HG03460 (cell line): Measurements from ENCODE around the gene PINLYP.

ENCODE experiments used
- ATAC-seq: cut with Tn5 transposase; IDR thresholded peaks from one replicate; pipeline ENCODE4 v1.9.1; 2021; ENCODE audit not compliant: unreplicated experiment

The PINLYP gene

DNA sequence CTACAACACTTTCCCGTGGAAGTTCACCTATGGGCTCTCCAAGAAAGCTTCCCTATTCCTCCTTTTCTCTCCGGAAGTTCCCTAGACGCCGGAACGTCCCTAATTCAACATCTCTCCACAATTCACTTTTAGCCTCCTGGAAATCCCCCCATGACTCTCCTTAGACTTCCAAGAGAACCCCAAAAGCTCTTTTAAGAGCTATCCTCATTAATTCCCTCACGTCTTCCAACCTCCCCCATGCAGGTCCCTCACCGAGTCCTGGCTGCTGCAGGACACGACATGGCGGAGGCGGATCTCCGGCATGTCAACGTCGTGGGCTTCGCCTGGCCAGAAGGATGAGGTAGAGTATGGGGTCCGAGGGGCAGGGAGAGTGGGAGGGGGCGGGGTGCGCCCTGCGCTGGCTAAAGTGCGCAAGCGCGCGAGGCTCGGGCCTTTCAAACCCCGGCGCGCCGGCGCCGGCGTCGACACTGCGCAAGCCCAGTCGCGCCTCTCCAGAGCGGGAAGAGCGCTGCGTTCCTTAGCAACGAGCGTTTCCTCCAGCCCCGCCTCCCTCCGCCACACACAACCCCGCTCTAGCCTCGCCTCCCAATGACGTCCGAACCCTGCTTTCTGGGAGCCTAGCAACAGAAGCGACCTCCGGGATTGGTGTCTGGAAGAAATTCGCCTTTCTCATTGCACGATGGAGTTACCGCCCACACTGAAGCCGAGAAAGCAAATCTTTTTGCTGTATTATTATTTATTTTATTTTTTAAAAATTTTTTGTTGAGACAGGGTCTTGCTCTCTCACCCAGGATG, at the start of gene PINLYP, which contains the start of gene XRCC1:
Gene PINLYP, plus strand, starts transcription at position 646 of the 795 bp plus-strand sequence. CDS start 1,391 bp downstream, outside the sequence.
Gene XRCC1, minus strand, starts transcription at position 372 of the 795 bp plus-strand sequence. Its CDS starts 69 bp downstream, at position 303.
- ATAC-seq = peak; percentile 94

DNA sequence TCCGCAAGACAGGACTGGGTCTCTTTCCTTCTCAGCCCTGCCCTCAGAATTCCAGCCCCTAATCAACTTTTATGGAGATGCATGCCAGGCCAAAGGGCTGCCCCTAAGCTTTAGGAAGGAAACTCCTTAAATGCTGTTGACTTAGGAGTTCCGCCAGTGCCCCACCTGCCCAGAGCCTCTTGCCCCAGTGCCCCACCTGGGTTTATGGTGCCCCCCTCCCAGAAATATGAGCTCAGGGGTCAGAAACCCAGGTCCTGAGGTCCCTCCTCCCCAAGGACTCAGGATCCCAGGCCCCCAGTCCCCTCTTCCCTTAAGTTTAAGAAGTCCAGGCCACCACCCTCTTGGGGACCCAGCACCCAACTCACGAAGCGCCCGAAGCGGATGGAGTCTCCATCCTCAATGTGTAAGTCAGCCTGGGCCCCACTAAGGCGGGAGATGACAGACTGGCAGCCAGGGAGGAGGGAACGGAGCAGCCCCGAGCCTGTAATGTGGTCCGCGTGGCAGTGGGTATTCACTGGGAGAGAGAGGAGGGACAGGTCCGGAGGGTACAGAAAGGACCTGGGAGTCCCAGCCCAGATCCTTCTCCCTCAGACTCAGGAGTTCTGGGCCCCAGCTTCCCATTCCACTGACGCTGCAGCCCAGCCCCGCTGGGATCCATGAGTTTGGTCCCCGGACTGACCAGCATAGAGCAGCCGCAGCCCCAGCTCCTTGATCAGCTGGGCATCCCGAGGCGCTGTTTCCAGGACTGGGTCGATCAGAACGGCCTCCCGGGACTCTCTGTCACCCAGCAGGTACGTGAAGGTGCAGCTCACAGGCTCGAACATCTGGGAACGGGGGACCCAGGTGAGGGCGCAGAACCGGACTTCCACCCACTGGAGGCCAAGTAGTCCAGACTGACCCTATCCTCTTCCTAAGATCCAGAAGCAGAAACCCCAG, 49.5 kb upstream of the PINLYP start:
- ATAC-seq = no peak

DNA sequence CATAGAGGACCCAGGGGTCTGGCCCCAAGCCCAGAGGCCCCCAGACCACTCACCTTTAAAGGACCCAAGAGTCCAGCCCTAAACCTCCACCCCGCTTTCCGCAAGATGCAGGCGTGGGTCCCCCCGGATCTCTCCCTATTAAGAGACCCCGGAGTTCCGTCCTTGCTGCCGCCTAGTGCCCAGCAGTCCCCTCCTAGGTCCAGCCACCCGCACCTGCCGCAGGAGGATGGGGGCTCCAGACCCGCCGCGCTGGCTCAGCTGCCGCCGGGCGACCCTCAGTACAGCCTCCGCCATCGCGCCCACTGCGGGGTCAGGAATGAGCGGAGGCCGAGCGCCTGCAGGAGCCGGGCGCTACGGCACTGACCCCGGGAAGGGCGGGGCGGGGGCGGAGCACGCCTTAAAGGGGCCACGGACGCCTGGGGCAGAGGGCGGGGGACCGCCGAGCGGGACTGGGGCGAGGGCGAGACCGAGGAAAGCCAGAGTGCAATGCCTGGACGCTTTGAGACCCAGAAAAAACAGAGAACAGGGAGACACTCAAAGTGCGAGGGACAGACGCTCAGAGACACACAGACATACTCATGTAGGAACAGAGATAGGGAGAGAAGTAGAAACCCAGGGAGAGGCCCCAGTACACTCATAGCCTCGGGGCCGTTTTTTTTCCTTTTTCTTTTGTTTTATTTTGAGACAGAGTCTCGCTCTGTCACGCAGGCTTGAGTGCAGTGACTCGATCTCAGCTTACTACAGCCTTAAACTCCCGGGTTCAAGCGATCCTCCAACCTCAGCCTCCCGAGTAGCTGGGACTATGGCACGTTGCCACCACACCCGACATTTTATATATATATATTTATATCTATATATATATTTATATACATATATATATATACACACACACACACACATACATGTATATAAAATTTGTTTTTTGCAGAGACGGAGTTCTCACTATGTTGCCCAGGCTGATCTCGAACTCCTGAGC, 48.4 kb upstream of the PINLYP start, which contains the start of gene ETHE1:
Gene ETHE1, minus strand, starts transcription at position 318 of the 976 bp plus-strand sequence. Its CDS starts 24 bp downstream, at position 294.
- peak; percentile 64 for ATAC-seq

DNA sequence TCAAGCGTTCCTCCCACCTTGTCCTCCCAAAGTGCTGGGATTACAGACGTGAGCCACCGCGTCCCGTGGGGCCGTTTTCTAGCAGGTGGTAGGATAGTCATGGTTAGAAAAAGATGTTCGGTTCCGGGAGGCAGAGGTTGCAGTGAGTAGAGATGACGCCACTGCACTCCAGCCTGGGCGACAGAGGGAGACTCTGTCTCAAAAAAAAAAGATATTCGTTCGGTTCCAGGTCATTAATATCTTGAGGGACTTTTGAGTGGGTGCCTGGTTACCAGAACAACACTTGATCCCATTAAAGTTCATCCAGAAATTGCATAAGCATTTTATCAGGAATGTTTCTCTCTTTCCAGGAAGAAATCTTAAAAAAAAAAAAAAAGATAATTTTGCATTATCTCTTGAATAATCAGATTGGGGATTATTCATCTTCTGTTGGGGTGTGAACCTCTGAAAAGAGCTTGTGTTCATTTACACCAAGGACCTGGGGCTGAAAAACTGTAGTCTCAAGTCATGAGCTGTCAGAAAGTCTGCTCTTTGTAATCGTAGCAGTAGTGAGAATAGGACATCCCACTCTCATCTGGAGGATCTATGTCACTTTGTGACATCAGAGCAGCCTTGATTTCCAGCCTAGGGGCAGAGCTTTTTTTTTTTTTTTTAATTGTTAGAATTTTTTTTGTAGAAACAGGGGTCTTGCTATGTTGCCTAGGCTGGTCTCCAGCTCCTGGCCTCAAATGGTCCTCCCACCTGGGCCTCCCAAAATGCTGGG, 47.6 kb upstream of the PINLYP start:
- no peak for ATAC-seq

DNA sequence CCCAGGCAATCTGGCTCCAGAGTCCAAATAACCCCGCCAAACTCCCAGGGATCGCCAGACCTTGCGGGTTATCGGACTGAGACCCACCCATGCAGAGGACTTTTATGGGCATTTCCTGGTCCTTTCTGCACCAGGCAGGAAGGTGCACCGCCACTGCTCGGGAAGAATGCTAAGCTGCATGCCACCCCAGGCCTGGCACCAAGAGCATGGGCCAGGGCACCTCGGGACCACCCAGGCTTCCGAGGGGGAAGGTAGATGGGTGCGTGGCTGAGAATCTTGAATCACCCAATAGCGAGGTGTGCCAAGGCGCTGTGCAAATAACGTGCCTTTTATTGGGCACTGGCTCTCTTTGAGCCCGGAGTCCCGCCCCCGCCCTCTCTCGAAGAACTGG, 43.0 kb upstream of the PINLYP start:
- no peak for ATAC-seq

DNA sequence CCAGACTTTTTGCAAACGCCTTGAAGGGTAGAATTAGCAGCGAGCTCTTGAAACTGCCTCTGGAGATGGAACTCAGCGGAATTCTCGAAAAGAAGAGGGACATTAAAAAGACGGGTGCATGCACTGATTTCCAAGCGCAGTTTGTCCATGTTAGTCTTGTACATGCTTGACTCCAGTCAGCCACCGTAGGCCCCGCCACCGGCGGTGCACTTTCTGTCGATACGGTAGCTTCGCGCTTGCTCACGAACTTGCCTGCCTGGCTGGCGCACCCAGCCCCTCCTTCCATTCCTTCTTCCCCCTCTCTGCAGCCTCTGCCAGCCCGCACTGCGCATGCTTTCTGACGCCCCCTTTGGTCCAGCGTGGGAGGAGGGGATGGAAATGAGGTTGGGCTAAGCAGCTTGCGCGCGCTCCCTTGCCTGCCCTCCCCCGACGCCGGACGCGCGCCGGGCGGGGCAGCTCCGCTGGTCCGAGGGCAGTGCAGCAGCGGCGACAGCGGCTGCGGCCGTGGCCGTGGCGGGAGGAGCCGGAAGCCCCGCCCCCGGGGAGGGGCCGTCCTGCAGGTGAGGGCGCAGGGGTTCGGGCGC, 42.5 kb upstream of the PINLYP start, which contains the start of gene ZNF575:
Gene ZNF575, plus strand, starts transcription at position 227 of the 584 bp plus-strand sequence. CDS start 1,235 bp downstream, outside the sequence.
- peak; percentile 51 for ATAC-seq

DNA sequence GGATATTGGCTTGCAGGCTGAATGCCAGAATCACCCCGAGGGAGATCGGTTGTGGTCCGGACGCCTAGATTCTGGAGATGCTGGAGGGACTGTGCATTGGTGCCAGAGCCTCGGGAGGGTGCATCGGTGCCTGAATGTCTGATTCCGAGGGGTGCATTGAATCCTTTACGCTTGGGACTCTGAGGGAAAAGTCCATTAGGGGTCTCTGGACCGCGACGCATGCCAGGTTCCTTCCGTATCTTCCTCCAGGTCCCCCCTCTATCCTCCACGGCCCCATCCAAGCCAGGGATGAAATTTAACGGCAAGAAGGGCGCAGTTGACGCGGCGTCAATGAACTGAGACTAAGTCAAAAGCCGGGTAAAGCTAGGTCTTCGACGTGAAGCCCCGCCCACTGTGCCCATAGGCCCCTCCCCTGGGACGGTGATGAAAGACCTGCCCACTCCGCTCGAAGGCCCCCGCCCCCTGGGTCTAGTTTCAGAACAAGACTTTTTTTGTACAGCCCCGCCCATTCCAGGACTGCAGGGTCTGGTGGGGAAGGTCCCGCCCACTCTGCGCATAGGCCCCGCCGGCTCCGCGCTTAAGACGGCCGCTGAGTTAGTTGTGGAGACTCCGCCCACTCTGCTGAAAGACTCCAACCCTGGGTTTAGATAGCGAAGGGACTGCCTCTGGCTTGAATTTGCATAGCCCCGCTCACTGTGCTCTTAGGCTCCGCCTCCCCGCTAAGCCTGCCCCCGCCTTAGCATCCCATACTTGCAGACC, 41.9 kb upstream of the PINLYP start:
- ATAC-seq = peak; percentile 70

DNA sequence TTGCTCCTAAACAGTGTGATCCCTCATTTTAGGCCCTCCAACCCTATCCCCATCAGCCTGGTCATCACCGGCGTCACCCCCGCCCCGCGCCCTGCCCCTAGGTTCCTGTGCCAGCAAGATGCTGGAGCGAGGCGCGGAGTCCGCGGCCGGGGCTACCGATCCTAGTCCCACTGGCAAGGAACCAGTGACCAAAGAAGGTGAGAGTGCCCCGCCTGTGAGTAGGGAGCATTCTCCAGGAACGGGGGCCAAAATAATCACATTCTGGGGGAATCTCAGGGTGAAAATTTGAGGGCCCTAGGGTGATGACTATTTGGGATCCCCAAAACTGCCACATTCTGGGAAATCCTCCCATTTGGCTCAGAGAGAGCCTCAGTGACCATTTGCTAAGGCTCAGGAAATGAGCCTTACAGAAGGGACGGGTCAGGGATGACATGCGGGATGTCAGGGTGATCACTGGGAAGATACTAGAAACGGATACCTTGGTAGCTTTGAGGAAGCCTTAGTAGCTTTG, 41.2 kb upstream of the PINLYP start:
- ATAC-seq = no peak

DNA sequence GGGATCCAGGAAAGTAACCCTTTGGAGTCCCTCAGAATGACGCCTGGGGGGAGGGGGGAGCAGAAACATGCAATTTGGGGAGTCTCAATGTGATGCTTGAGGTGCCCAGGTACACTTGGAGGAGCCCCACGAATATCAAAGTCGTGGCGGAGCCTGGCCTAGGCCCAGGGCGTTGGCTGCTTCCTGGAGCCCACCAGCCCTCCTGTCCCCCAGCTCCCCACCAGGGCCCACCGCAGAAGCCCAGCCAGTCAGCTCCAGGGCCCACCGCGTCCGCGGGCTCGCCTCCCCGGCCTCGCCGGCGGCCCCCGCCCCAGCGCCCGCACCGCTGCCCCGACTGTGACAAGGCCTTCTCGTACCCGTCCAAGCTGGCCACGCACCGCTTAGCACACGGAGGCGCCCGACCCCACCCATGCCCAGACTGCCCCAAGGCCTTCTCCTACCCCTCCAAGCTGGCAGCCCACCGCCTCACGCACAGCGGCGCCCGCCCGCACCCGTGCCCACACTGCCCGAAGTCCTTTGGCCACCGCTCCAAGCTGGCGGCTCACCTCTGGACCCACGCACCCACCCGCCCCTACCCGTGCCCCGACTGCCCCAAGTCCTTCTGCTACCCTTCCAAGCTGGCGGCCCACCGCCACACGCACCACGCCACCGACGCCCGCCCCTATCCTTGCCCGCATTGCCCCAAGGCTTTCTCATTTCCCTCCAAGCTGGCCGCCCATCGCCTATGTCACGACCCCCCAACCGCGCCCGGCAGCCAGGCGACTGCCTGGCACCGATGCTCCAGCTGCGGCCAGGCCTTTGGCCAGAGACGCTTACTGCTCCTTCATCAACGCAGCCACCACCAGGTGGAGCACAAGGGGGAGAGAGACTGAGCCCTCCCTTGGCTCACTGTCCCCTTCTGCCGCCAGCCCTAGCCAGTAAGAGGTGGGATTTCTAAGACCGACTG, 40.5 kb upstream of the PINLYP start:
- ATAC-seq = no peak

DNA sequence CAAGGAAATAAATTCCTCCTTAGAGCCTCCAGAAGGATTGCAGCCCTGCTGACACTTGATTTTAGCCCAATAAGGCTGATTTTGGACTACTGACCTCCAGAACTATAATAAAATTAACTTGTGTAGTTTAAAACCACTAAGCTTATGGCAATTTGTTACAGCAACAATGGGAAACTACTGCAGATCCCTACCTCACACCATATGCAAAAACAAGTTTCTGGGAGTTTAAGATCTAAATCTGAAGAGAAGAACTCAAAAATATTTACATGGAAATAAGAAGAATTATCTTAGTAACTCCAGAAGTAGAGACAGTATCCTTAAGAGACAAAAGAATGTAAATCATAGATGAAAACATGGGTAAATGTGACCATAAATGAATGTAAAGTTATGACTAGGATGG, 36.7 kb upstream of the PINLYP start:
- ATAC-seq = no peak

DNA sequence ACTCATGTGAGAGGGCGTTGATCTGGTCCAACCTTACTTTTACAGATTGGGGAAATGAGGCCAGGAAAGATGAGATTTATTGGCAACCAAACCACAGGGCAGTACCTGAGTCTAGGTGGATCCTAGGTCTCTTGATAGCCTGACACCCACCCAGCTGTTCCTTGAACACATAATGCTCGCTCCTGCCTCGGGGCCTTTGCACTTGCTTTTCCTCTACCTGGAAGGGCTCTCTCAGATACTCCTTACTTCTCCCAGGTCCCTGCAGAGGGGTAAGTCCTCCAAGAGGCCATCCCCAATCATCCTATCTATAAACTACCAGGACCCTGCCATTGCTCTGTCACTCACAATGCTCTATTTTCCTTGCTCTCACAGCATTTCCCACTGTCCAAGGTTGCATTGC, 35.2 kb upstream of the PINLYP start:
- ATAC-seq = no peak

DNA sequence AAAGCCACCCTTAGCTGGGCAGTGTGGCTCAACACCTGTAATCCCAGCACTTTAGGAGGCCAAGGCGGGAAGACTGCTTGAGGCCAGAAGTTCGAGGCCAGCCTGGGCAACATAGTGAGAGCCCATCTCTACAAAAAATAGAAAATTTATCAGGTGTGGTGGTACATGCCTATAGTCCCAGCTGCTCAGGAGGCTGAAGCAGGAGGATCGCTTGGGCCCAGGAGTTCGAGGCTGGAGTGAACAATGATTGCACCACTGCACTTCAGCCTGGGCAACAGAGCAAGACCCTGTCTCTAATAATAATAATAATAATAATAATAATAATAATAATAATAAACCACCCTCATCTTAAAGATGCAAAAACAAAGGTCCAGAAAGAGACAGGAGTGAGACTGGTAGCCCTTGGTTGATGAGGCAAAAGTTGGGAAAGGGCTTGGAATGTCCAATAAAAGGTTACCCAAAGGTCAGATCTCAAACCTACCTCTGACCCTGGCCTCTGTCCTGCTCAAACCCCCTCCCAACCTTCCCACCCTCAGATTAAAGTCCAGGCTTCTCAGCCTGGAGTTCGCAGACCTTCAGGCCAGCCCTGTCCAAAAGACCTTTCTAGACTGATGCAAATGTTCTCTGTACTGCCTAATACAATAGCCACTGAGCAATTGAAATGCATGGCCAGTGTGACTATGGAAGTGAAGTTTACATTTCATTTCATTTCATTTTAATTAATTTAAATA, 33.5 kb upstream of the PINLYP start:
- ATAC-seq = no peak

DNA sequence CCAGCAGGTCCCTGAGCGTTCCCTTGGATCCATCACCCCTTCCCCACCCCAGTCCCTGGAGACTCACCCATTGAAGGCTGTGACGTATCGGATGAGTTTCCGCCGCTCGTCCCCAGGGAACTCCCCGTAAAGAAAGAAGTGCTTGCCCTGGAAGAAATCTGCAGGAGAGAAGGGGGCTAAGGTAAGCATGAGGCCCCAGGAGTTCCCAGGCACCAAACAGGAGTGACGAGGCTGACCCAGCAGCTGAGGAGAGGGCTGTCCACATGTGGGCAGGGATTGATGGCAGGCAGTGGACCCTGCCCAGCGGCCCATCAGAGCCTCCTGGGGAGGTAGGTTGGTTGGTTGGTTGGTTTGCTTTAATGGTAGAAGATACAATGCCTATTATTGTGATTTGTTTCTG, 31.5 kb upstream of the PINLYP start:
- no peak for ATAC-seq

DNA sequence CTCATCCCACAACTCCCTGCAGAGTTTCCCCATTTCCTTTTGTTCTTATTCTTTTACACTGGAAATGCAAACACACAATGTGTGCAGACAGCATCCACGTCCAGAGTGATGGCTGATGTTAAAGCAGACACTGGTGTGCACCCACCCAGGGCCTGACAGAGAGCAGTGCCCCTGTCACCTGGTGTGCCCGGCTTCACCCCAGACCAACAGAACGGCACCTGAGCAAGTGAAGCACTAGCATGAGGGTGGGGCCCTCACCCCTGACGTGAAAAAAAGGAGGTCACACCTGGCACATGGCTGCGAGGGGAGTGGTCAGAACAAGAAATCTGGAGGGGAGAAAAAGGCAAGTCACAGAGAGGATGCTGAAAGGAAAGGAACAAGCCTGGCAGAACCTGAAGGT, 30.3 kb upstream of the PINLYP start:
- no peak for ATAC-seq

DNA sequence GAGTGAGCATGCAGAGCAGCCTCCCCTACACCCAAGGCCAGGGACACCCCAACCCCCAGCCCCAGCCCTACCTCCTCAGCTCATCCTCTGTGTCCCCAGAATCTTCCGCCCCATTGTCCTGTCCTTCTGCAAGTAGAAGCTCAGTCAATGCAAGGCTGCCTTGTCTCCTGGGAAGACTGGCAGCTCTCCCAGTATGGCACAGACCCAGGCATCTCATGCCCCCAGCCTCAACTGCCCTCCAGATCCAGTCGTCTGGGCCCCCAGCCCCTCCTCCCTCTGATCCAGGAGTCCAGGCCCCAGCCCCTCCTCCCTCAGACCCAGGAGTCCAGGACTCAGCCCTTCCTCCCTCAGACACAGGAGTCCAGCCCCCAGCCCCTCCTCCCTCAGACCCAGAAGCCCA, 29.6 kb upstream of the PINLYP start:
- no peak for ATAC-seq

DNA sequence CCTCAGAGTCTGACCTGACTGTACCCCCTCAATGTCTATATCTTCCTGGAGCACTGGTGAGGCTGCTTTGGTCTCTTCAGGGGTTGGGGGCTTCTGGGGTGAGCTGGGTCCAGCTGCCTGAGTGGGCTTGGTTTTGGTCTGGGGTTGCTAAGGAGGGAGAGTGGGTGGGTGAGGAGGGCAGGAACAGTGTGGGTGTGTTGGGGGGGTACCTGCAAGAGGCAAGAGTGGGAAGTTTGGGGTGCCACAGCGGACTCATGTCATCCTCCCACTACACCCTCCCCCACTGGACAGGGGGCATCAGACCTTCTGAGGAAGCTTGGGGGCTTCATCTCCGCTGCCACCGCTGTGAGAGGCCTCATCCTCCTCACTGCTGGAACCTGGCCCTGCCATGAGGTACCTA, 29.0 kb upstream of the PINLYP start:
- ATAC-seq = no peak
